GM12878 (cell line): Measurements from ENCODE around the gene CYTH3. TPM values are rescaled to one million over a fixed set of nuclear protein-coding genes. Genes with fewer than 3 reads are reported as not detected.
A peak's percentile ranks its signal among the peaks of the same experiment; 100 is the strongest.

Experiments used
- ATAC-seq: fragments of 200-7000 bp; cut with Tn5 transposase; 3 replicates; pipeline ENCODE4 v1.9.1; 2020; ENCODE audit warnings: mild to moderate bottlenecking, moderate library complexity
- BruUV-seq: library from RNA; stranded (reverse); fragments of 400-500 nt; replicated peaks from 2 replicates; lab custom pipeline; 2021; lab: Mats Ljungman, UMichigan
- CTCF ChIA-PET: fragments of 300-600 bp; sonication (Branson Sonifier 250); formaldehyde crosslinking; extraction: SDS; loops from one replicate; lab custom pipeline; 2021; ENCODE audit warnings: inconsistent platforms; lab: Yijun Ruan, JAX
- POLR2A ChIA-PET: fragments of 350-600 bp; formaldehyde crosslinking; extraction: SDS; loops from one replicate; lab custom pipeline; 2021; ENCODE audit warnings: inconsistent platforms; lab: Charles Lee
- RAD21 ChIA-PET: fragments of 300-600 bp; sonication (Branson Sonifier 250); formaldehyde crosslinking; loops from one replicate; lab custom pipeline; 2023; ENCODE audit warnings: antibody characterized with exemption; ENCODE audit not compliant: unreplicated experiment; lab: Charles Lee
- SMC1A ChIA-PET: fragments of 300-600 bp; sonication (Branson Sonifier 250); formaldehyde crosslinking; loops from one replicate; lab custom pipeline; 2023; ENCODE audit not compliant: unreplicated experiment, uncharacterized antibody; lab: Charles Lee
- DNase-seq: peaks from one replicate; pipeline ENCODE4 v3.0.0-alpha.2; 2011; ENCODE audit warnings: low read depth, low spot score
- FAIRE-seq: peaks from 3 replicates; lab custom pipeline; 2011; peaks lifted over from hg19 to GRCh38; lab: Jason Lieb, UNC
- H2AFZ ChIP-seq: 2 replicates; pipeline ENCODE4 v1.6.0; 2011; ENCODE audit warnings: low read depth, low read length, control low read depth; ENCODE audit not compliant: control insufficient read depth
- H3K27ac ChIP-seq: 2 replicates; pipeline ENCODE4 v1.5.1; 2011; ENCODE audit warnings: control low read depth; ENCODE audit not compliant: control insufficient read depth, insufficient read depth
- H3K27me3 ChIP-seq, 2 experiments: replicated peaks in 1 of 2; 2 replicates each; pipeline versions ENCODE4 v1.6.0 to v1.6.1; 2011; ENCODE audit warnings: low read length in 1 of 2; ENCODE audit not compliant: control insufficient read depth in 2 of 2, insufficient read depth in 2 of 2
- H3K36me3 ChIP-seq, 2 experiments: 2 replicates each; pipeline ENCODE4 v1.5.1; 2011; ENCODE audit warnings: low read length in 1 of 2; ENCODE audit not compliant: control insufficient read depth in 2 of 2, insufficient read depth in 2 of 2
- H3K4me1 ChIP-seq: 2 replicates; pipeline ENCODE4 v1.6.1; 2011; ENCODE audit warnings: mild to moderate bottlenecking, low read length, moderate library complexity, mixed read lengths; ENCODE audit not compliant: control insufficient read depth, insufficient read depth
- H3K4me2 ChIP-seq: 2 replicates; pipeline ENCODE4 v1.6.0; 2011; ENCODE audit warnings: control low read depth; ENCODE audit not compliant: control insufficient read depth, insufficient read depth
- H3K4me3 ChIP-seq: fragments of 200-600 bp; sonication (generic); 2 replicates; pipeline ENCODE4 v1.5.1; 2016
- H3K79me2 ChIP-seq: 2 replicates; pipeline ENCODE4 v1.6.0; 2011; ENCODE audit warnings: low read length; ENCODE audit not compliant: control insufficient read depth, insufficient read depth
- H3K9ac ChIP-seq: 2 replicates; pipeline ENCODE4 v1.8.0; 2011; ENCODE audit warnings: low read length, control low read depth, mixed read lengths; ENCODE audit not compliant: control insufficient read depth, insufficient read depth
- H3K9me3 ChIP-seq: replicated peaks from 3 replicates; pipeline ENCODE4 v1.5.1; 2011; ENCODE audit warnings: mild to moderate bottlenecking, low read length; ENCODE audit not compliant: control insufficient read depth, insufficient read depth
- H4K20me1 ChIP-seq: 2 replicates; pipeline ENCODE4 v1.6.0; 2011; ENCODE audit not compliant: control insufficient read depth, insufficient read depth
- ATF2 ChIP-seq: IDR thresholded peaks from 2 replicates; pipeline ENCODE4 v1.6.1; 2012; ENCODE audit warnings: low read length, inconsistent platforms
- ATF7 ChIP-seq: fragments of 450-650 bp; IDR thresholded peaks from 2 replicates; pipeline ENCODE4 v1.6.1; 2016; ENCODE audit warnings: low read depth, mild to moderate bottlenecking
- BCL11A ChIP-seq: IDR thresholded peaks from 2 replicates; pipeline ENCODE4 v1.6.1; 2011; ENCODE audit warnings: low read depth, low read length
- BCL3 ChIP-seq: IDR thresholded peaks from 2 replicates; pipeline ENCODE4 v1.6.1; 2011; ENCODE audit warnings: borderline replicate concordance, low read depth, mild to moderate bottlenecking, moderate library complexity, low read length; ENCODE audit not compliant: insufficient read depth, poor library complexity, severe bottlenecking
- CHD4 ChIP-seq: fragments of 200-600 bp; sonication (generic); IDR thresholded peaks from 2 replicates; pipeline ENCODE4 v1.6.1; 2016; ENCODE audit warnings: mild to moderate bottlenecking
- JUND ChIP-seq: IDR thresholded peaks from 2 replicates; pipeline ENCODE4 v1.6.1; 2012; ENCODE audit warnings: low read depth, mild to moderate bottlenecking, low read length, improper control_type of control experiment, moderate library complexity
- MTA3 ChIP-seq: IDR thresholded peaks from 2 replicates; pipeline ENCODE4 v1.6.1; 2012; ENCODE audit warnings: low read length, inconsistent platforms, borderline replicate concordance
- NFXL1 ChIP-seq: fragments of 450-650 bp; IDR thresholded peaks from 2 replicates; pipeline ENCODE4 v1.6.1; 2017; ENCODE audit warnings: antibody characterized with exemption, mild to moderate bottlenecking, borderline replicate concordance
- RAD51 ChIP-seq: fragments of 450-650 bp; IDR thresholded peaks from 2 replicates; pipeline ENCODE4 v1.6.1; 2016; ENCODE audit warnings: moderate library complexity, mild to moderate bottlenecking, inconsistent platforms
- RB1 ChIP-seq: fragments of 450-650 bp; formaldehyde crosslinking; IDR thresholded peaks from 2 replicates; pipeline ENCODE4 v1.6.1; 2017; ENCODE audit warnings: mild to moderate bottlenecking, borderline replicate concordance
- RELA ChIP-seq: fragments of 450-650 bp; IDR thresholded peaks from 2 replicates; pipeline ENCODE4 v1.8.0; 2014; ENCODE audit warnings: borderline replicate concordance; ENCODE audit not compliant: partially characterized antibody
- TCF12 ChIP-seq: IDR thresholded peaks from 2 replicates; pipeline ENCODE4 v1.6.1; 2011; ENCODE audit warnings: low read depth, mild to moderate bottlenecking, low read length
- TCF3 ChIP-seq: IDR thresholded peaks from 2 replicates; pipeline ENCODE4 v1.6.1; 2012; ENCODE audit warnings: low read depth, mild to moderate bottlenecking, low read length, borderline replicate concordance; ENCODE audit not compliant: insufficient read depth
- USF1 ChIP-seq: IDR thresholded peaks from 2 replicates; pipeline ENCODE4 v1.6.1; 2011; ENCODE audit warnings: borderline replicate concordance, low read depth, mild to moderate bottlenecking, moderate library complexity, mixed read lengths, low read length; ENCODE audit not compliant: insufficient read depth; ENCODE audit errors: extremely low read length
- ZBTB4 ChIP-seq: fragments of 450-650 bp; formaldehyde crosslinking; IDR thresholded peaks from 2 replicates; pipeline ENCODE4 v1.4.0; 2022; ENCODE audit warnings: mild to moderate bottlenecking, moderate library complexity
- WGBS: methylation state at CpG from one replicate; pipeline ENCODE4 v1.1.6; 2016; ENCODE audit warnings: low lambda C conversion rate; ENCODE audit not compliant: insufficient replicate concordance, insufficient coverage; ENCODE audit errors: missing lambda C conversion rate; 5-methylcytosine and 5-hydroxymethylcytosine counted together
- in situ Hi-C: fragments of 300-500 bp; cut with MboI; formaldehyde crosslinking; loops from 9 replicates; pipeline ENCODE4 v1.14.3; 2018; ENCODE audit warnings: mixed read lengths
- intact Hi-C: fragments of 100-400 bp; cut with micrococcal nuclease; formaldehyde crosslinking; loops from one replicate; pipeline ENCODE4 v1.14.2; 2022; ENCODE audit not compliant: unreplicated experiment
- polyA plus RNA-seq, 11 experiments: library from polyadenylated mRNA; depleted of rRNA in 4 of 11; unstranded in 6 of 11; stranded (reverse) in 5 of 11; fragments of >200 nt; fragmentation: Nextera tagmentation in 4 of 11; fragmentation: Illumina TruSeq in 1 of 11; extraction: Ambion mirVana in 4 of 11; extraction: Trizol in 1 of 11; gene quantifications; 1 replicate in 1 of 11; 2 replicates in 10 of 11; pipeline versions ENCODE4 v1.2.1 to v1.2.3, GENCODE V29; 2011 to 2016; ENCODE audit warnings: inconsistent platforms in 2 of 11, missing spikeins in 2 of 11, low read depth in 1 of 11
- total RNA-seq, 4 experiments: library from RNA; depleted of rRNA in 3 of 4; stranded (reverse); fragments of >200 nt in 3 of 4; fragmentation: Illumina TruSeq in 1 of 4; extraction: Trizol in 1 of 4; gene quantifications; 2 replicates each; pipeline versions ENCODE4 v1.2.1 to v1.2.3, GENCODE V29; 2013 to 2021

The CYTH3 gene
- total and polyA plus RNA-seq, 10 of the 15 experiments (the other 5 are each of a cell fraction or from before 2014, with no cell fraction given), result 0.45 to 28.2 (median 15.7) TPM

GRCh38 chr7:6249043-6249442 is 23.4 kb downstream of the CYTH3 start:
- no peak overlapping the region for H3K9ac ChIP-seq
- no peak for FAIRE-seq
- ATAC-seq, result no peak
- H3K36me3 ChIP-seq, result no peaks in the 10 kb centered on the region
- RAD21 ChIA-PET, result interaction anchor here (2.7 to 4.2 kb wide), 2 partner anchors 8 to 22 kb away, joined by 18 to 26 read pairs; no protein-coding TSS in a partner anchor
- CTCF ChIA-PET, result interaction anchor here (0.9 to 2.9 kb wide), 4 partner anchors 10 to 143 kb away, joined by 3 to 12 read pairs (median 5); no protein-coding TSS in a partner anchor
- in situ Hi-C loops, result no loop called here
- H3K4me3 ChIP-seq, result no peak overlapping the region
- H2AFZ ChIP-seq, result no peak overlapping the region
- H3K79me2 ChIP-seq, result peaks cover 62% of the 10 kb centered on the region
- WGBS, result 96% methylated on average over 4 of the region's 4 CpGs
- BruUV-seq, result no TSS peak
- no peak for TF ChIP-seq ZBTB4 (CRISPR knock-in tag)
- no peak for TF ChIP-seq TCF3
- no peak for TF ChIP-seq NFXL1
- TF ChIP-seq RELA, result no peak
- no peak for TF ChIP-seq RB1
- TF ChIP-seq USF1, result no peak
- TF ChIP-seq BCL3, result no peak
- no peak for TF ChIP-seq MTA3
- no peak for TF ChIP-seq RAD51
- TF ChIP-seq ATF2, result no peak
- TF ChIP-seq CHD4, result no peak
- TF ChIP-seq JUND, result no peak
- TF ChIP-seq ATF7, result no peak
- no peak for TF ChIP-seq BCL11A
- TF ChIP-seq TCF12, result no peak
- intact Hi-C loops, result no loop called here
- no peaks in the 10 kb centered on the region for H3K27me3 ChIP-seq
- POLR2A ChIA-PET, result interaction anchor here (0.6 to 2.0 kb wide), 8 partner anchors 9 to 249 kb away, joined by 3 to 9 read pairs (median 4); no protein-coding TSS in a partner anchor
- H3K4me2 ChIP-seq, result no peak overlapping the region
- H4K20me1 ChIP-seq, result no peaks in the 10 kb centered on the region
- H3K27ac ChIP-seq, result 0 out of 2 replicates have a peak overlapping the region, but pooled peaks have one; percentile 77
- SMC1A ChIA-PET, result interaction anchor here (1.0 to 5.6 kb wide), 6 partner anchors 8 to 120 kb away, joined by 4 to 38 read pairs (median 6); no protein-coding TSS in a partner anchor
- H3K9me3 ChIP-seq, result no peaks in the 10 kb centered on the region; the same call in 2 of the 3 replicates
- H3K4me1 ChIP-seq, result peaks cover 17% of the 10 kb centered on the region
- DNase-seq, result no peak
